ENCODE measurements around the gene TMEM156.
"Not testable (repeated sequence)": the region's sequence is repeated elsewhere in the genome, so short reads cannot be mapped to it uniquely, and the experiment has no call there.

Gene TMEM156

GRCh38 chr4:38993683-38994082 lies 38.5 kb downstream of the TMEM156 start:
- H3K27ac ChIP-seq = no peak overlapping the region
- no peak for TF ChIP-seq CTCF (IDR thresholded peaks at IDR 0.05)
- DNase-seq (ENCODE audit: low spot score) = no peak
- H3K4me3 ChIP-seq = no peak overlapping the region

- no peak for DNase-seq (ENCODE audit: low spot score)
- no peak overlapping the region for H3K4me3 ChIP-seq
- no peak overlapping the region for H3K27ac ChIP-seq
- TF ChIP-seq CTCF (IDR thresholded peaks at IDR 0.05) = no peak
Measured at GRCh38 chr4:38990241-38990640, 42.0 kb downstream of the TMEM156 start.

GRCh38 chr4:38989487-38989886 lies 42.7 kb downstream of the TMEM156 start:
- no peak for TF ChIP-seq CTCF (IDR thresholded peaks at IDR 0.05)

GRCh38 chr4:38988353-38988752 lies 43.9 kb downstream of the TMEM156 start:
- H3K27ac ChIP-seq = not testable (repeated sequence)

More at GRCh38 chr4:38989487-38989886, 42.7 kb downstream of the TMEM156 start:
- no peak for DNase-seq (ENCODE audit: low spot score)
- Histone ChIP-seq H3K27ac (no peak overlapping the region), H3K4me3 (no peak overlapping the region)

GRCh38 chr4:38987491-38987890 lies 44.7 kb downstream of the TMEM156 start:
- Histone ChIP-seq H3K27ac (no peak overlapping the region), H3K4me3 (no peak overlapping the region)
- no peak for TF ChIP-seq CTCF (IDR thresholded peaks at IDR 0.05)
- DNase-seq (ENCODE audit: low spot score) = no peak

More at GRCh38 chr4:38988353-38988752, 43.9 kb downstream of the TMEM156 start:
- not testable (repeated sequence) for DNase-seq (ENCODE audit: low spot score); H3K4me3 ChIP-seq

- no peak overlapping the region for H3K27ac ChIP-seq
Measured at GRCh38 chr4:38985410-38986100, 46.7 kb downstream of the TMEM156 start.

More at GRCh38 chr4:38985410-38986100, 46.7 kb downstream of the TMEM156 start:
- no peak for TF ChIP-seq CTCF (IDR thresholded peaks at IDR 0.05)
- H3K4me3 ChIP-seq = no peak overlapping the region
- DNase-seq (ENCODE audit: low spot score) = no peak
